Measurements from ENCODE around the gene KLF9. TPM values are rescaled to one million over a fixed set of nuclear protein-coding genes. Genes with fewer than 3 reads are reported as not detected.

KLF9 gene
- total RNA-seq, 4 donors from 2014 or later = 13.7 to 71.0 (median 17.3) TPM

- no peaks in the 10 kb centered on the region for H3K27me3 ChIP-seq
- peaks cover 0 to 48% (median 0%) of the 10 kb centered on the region in 3 donors for H3K36me3 ChIP-seq
- H3K27ac ChIP-seq = no peak overlapping the region
- H3K4me3 ChIP-seq = no peak overlapping the region
- H3K4me1 ChIP-seq = peaks cover 0 to 5% (median 0%) of the 10 kb centered on the region in 3 donors
- DNase-seq = no peak
- intact Hi-C loops (cut with DNase I) = no loop called here
- H3K9me3 ChIP-seq = no peaks in the 10 kb centered on the region
- WGBS, 2 donors = 65 to 82% methylated on average over 3 of the region's 3 CpGs
- TF ChIP-seq POLR2A (IDR thresholded peaks at IDR 0.05) = no peak
- TF ChIP-seq, protein P1, sequence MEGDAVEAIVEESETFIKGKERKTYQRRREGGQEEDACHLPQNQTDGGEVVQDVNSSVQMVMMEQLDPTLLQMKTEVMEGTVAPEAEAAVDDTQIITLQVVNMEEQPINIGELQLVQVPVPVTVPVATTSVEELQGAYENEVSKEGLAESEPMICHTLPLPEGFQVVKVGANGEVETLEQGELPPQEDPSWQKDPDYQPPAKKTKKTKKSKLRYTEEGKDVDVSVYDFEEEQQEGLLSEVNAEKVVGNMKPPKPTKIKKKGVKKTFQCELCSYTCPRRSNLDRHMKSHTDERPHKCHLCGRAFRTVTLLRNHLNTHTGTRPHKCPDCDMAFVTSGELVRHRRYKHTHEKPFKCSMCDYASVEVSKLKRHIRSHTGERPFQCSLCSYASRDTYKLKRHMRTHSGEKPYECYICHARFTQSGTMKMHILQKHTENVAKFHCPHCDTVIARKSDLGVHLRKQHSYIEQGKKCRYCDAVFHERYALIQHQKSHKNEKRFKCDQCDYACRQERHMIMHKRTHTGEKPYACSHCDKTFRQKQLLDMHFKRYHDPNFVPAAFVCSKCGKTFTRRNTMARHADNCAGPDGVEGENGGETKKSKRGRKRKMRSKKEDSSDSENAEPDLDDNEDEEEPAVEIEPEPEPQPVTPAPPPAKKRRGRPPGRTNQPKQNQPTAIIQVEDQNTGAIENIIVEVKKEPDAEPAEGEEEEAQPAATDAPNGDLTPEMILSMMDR (IDR thresholded peaks at IDR 0.05) = no peak
Observed at GRCh38 chr9:70355801-70356200, 58.7 kb downstream of the KLF9 start.

DNA sequence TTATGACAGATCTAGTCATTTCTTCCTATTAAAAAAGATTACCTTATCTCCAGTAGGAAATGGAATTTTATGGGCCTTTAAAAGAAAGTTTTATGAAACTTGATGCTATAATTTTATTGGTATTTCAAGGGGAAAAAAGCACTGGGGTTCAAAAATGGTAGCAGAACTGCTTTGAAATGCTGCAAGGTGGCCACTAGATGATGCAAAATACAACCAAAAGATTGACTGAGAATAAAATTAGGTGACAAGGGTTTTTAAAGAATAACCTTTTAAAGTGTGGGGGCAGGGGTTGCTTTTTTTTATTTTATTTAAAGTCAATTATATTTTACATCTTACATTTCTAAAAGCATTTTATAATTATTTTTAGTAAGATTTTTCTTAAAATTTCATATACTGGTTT, 61.7 kb downstream of the KLF9 start:
- Histone ChIP-seq H3K4me3 (no peak overlapping the region), H3K27ac (no peak overlapping the region), H3K36me3 (peaks cover 0 to 71% (median 0%) of the 10 kb centered on the region in 3 donors), H3K9me3 (no peaks in the 10 kb centered on the region), H3K27me3 (no peaks in the 10 kb centered on the region), H3K4me1 (peaks cover 0 to 5% (median 0%) of the 10 kb centered on the region in 3 donors)
- TF ChIP-seq, protein P1 (IDR thresholded peaks at IDR 0.05) = peak; percentile 31 to 61 (median 48)
- TF ChIP-seq POLR2A (IDR thresholded peaks at IDR 0.05) = no peak
- DNase-seq = no peak
- intact Hi-C loops (cut with DNase I) = loop anchor here (5.0 kb wide), 2 partner anchors 139 to 249 kb away; no protein-coding TSS in a partner anchor

GRCh38 chr9:70352356-70352755, 62.1 kb downstream of the KLF9 start:
- Histone ChIP-seq H3K36me3 (peaks cover 0 to 71% (median 0%) of the 10 kb centered on the region in 3 donors), H3K27ac (peak overlapping the region in 1 of 4 donors; percentile 28), H3K4me3 (no peak overlapping the region), H3K9me3 (no peaks in the 10 kb centered on the region), H3K4me1 (peaks cover 0 to 5% (median 0%) of the 10 kb centered on the region in 3 donors), H3K27me3 (no peaks in the 10 kb centered on the region)
- WGBS, 2 donors = 45 to 69% methylated on average over 1 of the region's 1 CpG
- intact Hi-C loops (cut with DNase I) = loop anchor here (5.0 kb wide), 2 partner anchors 140 to 250 kb away; no protein-coding TSS in a partner anchor
- no peak for DNase-seq
- no peak for TF ChIP-seq POLR2A (IDR thresholded peaks at IDR 0.05)
- TF ChIP-seq, protein P1 (IDR thresholded peaks at IDR 0.05) = no peak

DNA sequence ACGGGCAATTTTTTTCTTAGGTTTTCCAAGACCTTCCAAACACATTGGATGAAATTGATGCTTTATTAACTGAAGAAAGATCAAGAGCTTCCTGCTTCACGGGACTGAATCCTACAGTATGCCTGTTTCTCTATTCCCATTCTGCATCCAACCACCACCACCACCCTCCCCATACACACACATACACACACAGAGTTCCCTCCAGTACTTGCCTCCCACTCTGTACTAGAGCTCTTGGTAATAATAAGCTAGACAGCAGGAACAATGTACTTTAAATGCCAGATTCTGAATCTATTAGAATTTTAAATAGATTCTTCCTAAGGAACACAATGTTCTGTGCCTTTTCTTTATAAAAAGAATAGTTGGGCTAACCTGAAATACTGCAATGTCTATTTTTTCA, 67.4 kb downstream of the KLF9 start:
- Histone ChIP-seq H3K9me3 (no peaks in the 10 kb centered on the region), H3K27ac (no peak overlapping the region), H3K4me1 (no peaks in the 10 kb centered on the region), H3K36me3 (peaks cover 0 to 68% (median 3%) of the 10 kb centered on the region in 3 donors), H3K4me3 (no peak overlapping the region), H3K27me3 (no peaks in the 10 kb centered on the region)
- 86 to 89% methylated on average over 2 of the region's 2 CpGs for WGBS, 2 donors
- no peak for DNase-seq
- intact Hi-C loops (cut with DNase I) = loop anchor here (10.0 kb wide), 1 partner anchor 48 kb away; no protein-coding TSS in a partner anchor
- TF ChIP-seq, protein P1 (IDR thresholded peaks at IDR 0.05) = no peak
- no peak for TF ChIP-seq POLR2A (IDR thresholded peaks at IDR 0.05)

DNA sequence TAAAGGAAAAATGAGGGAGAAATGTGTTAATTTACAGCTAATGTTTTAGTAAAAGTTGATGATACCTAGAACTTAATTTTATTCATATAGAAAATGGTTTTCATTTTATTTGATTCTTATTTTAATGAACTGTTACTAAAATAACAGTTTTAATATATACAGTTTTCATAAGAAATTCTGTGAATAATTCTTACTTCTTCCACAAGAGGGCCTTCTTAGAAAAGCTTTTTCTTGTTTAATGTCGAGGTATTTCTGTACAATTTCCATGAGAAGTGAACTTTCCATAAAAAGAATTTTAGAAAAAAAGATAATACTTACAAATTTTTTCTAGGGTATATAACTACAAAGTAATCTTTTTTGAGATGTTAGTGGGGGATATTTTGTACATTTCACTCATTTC, 73.9 kb downstream of the KLF9 start:
- DNase-seq = no peak
- Histone ChIP-seq H3K36me3 (peaks cover 0 to 39% (median 0%) of the 10 kb centered on the region in 3 donors), H3K4me1 (no peaks in the 10 kb centered on the region), H3K27ac (no peak overlapping the region), H3K9me3 (no peaks in the 10 kb centered on the region), H3K4me3 (no peak overlapping the region), H3K27me3 (no peaks in the 10 kb centered on the region)
- intact Hi-C loops (cut with DNase I) = loop anchor here (10.0 kb wide), 1 partner anchor 54 kb away; no protein-coding TSS in a partner anchor
- TF ChIP-seq, protein P1 (IDR thresholded peaks at IDR 0.05) = peak in 5 of 6 experiments; percentile 17 to 70 (median 61)
- TF ChIP-seq POLR2A (IDR thresholded peaks at IDR 0.05) = no peak
- WGBS, 2 donors = 0% methylated on average over 1 of the region's 1 CpG

Other genes starting within 250 kb of the KLF9 start
- 10 to 100 TPM; 16.5 to 36.0 (median 23.9) TPM for gene SMC5, start 155.7 kb downstream of the KLF9 start, total RNA-seq

All from esophagus squamous epithelium (tissue), 5 donors.